ENCODE data around the gene THSD8.

DNA sequence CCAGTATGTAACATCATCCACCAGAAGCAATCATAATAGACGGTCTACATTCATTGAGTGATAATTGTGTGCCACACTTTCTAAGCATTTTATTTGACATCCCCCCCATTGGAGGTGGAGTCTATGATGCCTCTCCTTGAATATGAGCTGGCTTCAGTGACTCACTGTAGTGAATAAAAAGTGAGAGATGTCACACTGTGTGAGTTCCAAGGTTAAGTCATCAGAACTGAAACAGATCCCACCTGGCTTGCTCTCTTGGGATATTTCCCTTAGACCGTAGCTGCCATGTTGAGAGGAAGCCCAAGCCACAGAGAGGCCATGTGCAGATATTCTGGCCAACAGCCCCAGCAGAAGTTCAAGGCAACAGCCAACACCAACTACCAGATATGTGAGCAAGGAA lies 19.9 kb downstream of the THSD8 start:
- TF ChIP-seq, protein P1, sequence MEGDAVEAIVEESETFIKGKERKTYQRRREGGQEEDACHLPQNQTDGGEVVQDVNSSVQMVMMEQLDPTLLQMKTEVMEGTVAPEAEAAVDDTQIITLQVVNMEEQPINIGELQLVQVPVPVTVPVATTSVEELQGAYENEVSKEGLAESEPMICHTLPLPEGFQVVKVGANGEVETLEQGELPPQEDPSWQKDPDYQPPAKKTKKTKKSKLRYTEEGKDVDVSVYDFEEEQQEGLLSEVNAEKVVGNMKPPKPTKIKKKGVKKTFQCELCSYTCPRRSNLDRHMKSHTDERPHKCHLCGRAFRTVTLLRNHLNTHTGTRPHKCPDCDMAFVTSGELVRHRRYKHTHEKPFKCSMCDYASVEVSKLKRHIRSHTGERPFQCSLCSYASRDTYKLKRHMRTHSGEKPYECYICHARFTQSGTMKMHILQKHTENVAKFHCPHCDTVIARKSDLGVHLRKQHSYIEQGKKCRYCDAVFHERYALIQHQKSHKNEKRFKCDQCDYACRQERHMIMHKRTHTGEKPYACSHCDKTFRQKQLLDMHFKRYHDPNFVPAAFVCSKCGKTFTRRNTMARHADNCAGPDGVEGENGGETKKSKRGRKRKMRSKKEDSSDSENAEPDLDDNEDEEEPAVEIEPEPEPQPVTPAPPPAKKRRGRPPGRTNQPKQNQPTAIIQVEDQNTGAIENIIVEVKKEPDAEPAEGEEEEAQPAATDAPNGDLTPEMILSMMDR (IDR thresholded peaks at IDR 0.05), result no peak
- no peak for TF ChIP-seq EP300 (IDR thresholded peaks at IDR 0.05)
- no peak for TF ChIP-seq POLR2A (IDR thresholded peaks at IDR 0.05)
